Heart right ventricle (tissue), 16 donors: ENCODE data around the gene FAM20C. TPM values are rescaled to one million over a fixed set of nuclear protein-coding genes. Genes with fewer than 3 reads are reported as not detected.

Experiments
- ATAC-seq, 8 donors: fragments of 200-7000 bp; cut with Tn5 transposase; one replicate each; pipeline ENCODE4 v1.9.1; 2020; ENCODE audit warnings: mild to moderate bottlenecking in 8 of 8, moderate library complexity in 8 of 8, moderate number of reproducible peaks in 1 of 8
- DNase-seq, 2 donors: peaks; one replicate each; pipeline ENCODE4 v3.0.0-alpha.2; 2020
- H3K27ac ChIP-seq, 10 donors: fragments of 200-600 bp; sonication (generic) in 2 of 10; one replicate each; pipeline versions ENCODE4 v1.5.0 to v1.8.0; 2020 to 2022; ENCODE audit warnings: mild to moderate bottlenecking in 3 of 10
- H3K27me3 ChIP-seq, 7 donors: fragments of 200-600 bp; one replicate each; pipeline ENCODE4 v1.8.0; 2021 to 2022; ENCODE audit warnings: mild to moderate bottlenecking in 2 of 7
- H3K36me3 ChIP-seq, 9 donors: fragments of 200-600 bp; sonication (generic) in 1 of 9; one replicate each; pipeline versions ENCODE4 v1.5.0 to v1.8.0; 2020 to 2022; ENCODE audit warnings: mild to moderate bottlenecking in 2 of 9
- H3K4me1 ChIP-seq, 9 donors: fragments of 200-600 bp; sonication (generic) in 1 of 9; one replicate each; pipeline versions ENCODE4 v1.5.0 to v1.8.0; 2020 to 2022; ENCODE audit warnings: mild to moderate bottlenecking in 4 of 9
- H3K4me3 ChIP-seq, 10 donors: fragments of 200-600 bp; sonication (generic) in 2 of 10; one replicate each; pipeline versions ENCODE4 v1.5.0 to v1.8.0; 2020 to 2022; ENCODE audit warnings: mild to moderate bottlenecking in 7 of 10, moderate library complexity in 2 of 10
- H3K9me3 ChIP-seq, 11 donors: fragments of 200-600 bp in 10 of 11; sonication (generic) in 2 of 11; one replicate each; pipeline versions ENCODE4 v1.5.0 to v1.8.0; 2013 to 2022; ENCODE audit warnings: mild to moderate bottlenecking in 2 of 11, control low read depth in 1 of 11, moderate library complexity in 1 of 11
- CTCF ChIP-seq, 9 donors: fragments of 200-600 bp; sonication (generic) in 2 of 9; IDR thresholded peaks; one replicate each; pipeline versions ENCODE4 v1.5.0 to v1.8.0; 2021 to 2022; ENCODE audit warnings: antibody characterized with exemption in 9 of 9, mild to moderate bottlenecking in 5 of 9, moderate library complexity in 1 of 9
- WGBS, 2 donors: extraction: QIAGEN DNeasy Blood & Tissue Kit; methylation state at CpG; one replicate each; pipeline ENCODE4 v1.1.7; 2013; ENCODE audit warnings: inconsistent platforms in 1 of 2; 5-methylcytosine and 5-hydroxymethylcytosine counted together
- intact Hi-C, 10 donors: fragments of 100-400 bp; cut with DNase I; formaldehyde crosslinking; loops; one replicate each; pipeline versions ENCODE4 v1.11.1 to v1.14.2; 2022
- polyA plus RNA-seq, 2 donors: library from polyadenylated mRNA; stranded (reverse); fragments of 200-250 nt; gene quantifications; one replicate each; pipeline ENCODE4 v1.2.3, GENCODE V29; 2013
- total RNA-seq, 10 donors: library from RNA; stranded (reverse); fragmentation: NEBNext Ultra II Directional in 3 of 10; extraction: Animal tissue kit (Norgen Biotek cat#: 25700) in 3 of 10; gene quantifications; one replicate each; pipeline versions ENCODE4 v1.2.1 to v1.2.4, GENCODE V29; 2021 to 2023
- donor health status: Arrhythmogenic right ventricular cardiomyopathy.
- donor health status: ischemic (EF 13 %, LVEDD 7.1; RV severe dilation, severe dysfunction).
- donor health status: healthy with polysubstance abuse.
- donor health status: DM: no; HTN: yes; CAD: no.
- donor health status: DM: no; HTN: no; CAD: no.
- donor health status: ischemic (EF 25% LVEDD 6.9; RV normal size, moderate dysfunction).
- donor health status: ischemic (EF 25% LVEDD 5.7; RV mildly dilated, moderate dysfunction).
- donor health status: healthy.
- donor health status: DM: yes; HTN: yes; CAD: no.
- donor health status: Ischemic cardiomyopathy.
- donor health status: ischemic (EF 35%, LVEDD 5.7; RV mildly dilated, moderate dysfunction).
- donor health status: nonischemic (EF 11% LVEDD 7.7; RV severe dilation, severe dysfunction).
- donor health status: DM: yes; HTN: yes; CAD: no.
- donor health status: PGD.
- donor health status: ischemic (EF 29% LVEDD 5.4; RV normal size, mild dysfunction).
- donor health status: nonischemic (EF 23%, LVEDD 6.1; RV moderate dilation, normal function).

The FAM20C gene
- total and polyA plus RNA-seq, 12 donors: 12.4 to 59.8 (median 19.2) TPM

- peak in 2 of 8 donors; percentile 8 to 28 for ATAC-seq
- Histone ChIP-seq H3K36me3 (peaks cover 0 to 43% (median 0%) of the 10 kb centered on the region in 9 donors), H3K27me3 (no peaks in the 10 kb centered on the region), H3K4me1 (peaks cover 0 to 12% (median 3%) of the 10 kb centered on the region in 9 donors), H3K27ac (no peak overlapping the region), H3K9me3 (no peaks in the 10 kb centered on the region), H3K4me3 (no peak overlapping the region)
- DNase-seq: peak in 1 of 2 donors; percentile 10
- 78 to 80% methylated on average over 13 to 15 of the region's 15 CpGs for WGBS, 2 donors
- TF ChIP-seq CTCF (IDR thresholded peaks at IDR 0.05): no peak
- intact Hi-C loops: no loop called here
Measured at GRCh38 chr7:221978-222715, 29.8 kb downstream of the FAM20C start.

- DNase-seq: no peak
- no peak overlapping the region for H3K27ac ChIP-seq
Measured at GRCh38 chr7:222716-223041, 30.3 kb downstream of the FAM20C start.

GRCh38 chr7:223118-223800 lies 30.9 kb downstream of the FAM20C start:
- WGBS, 2 donors: 86 to 88% methylated on average over 34 of the region's 34 CpGs
- ATAC-seq (peak in 4 of 8 donors; percentile 2 to 25 (median 24)), DNase-seq (peak in 1 of 2 donors; percentile 7)
- H3K36me3 ChIP-seq: peaks cover 0 to 38% (median 0%) of the 10 kb centered on the region in 9 donors
- no peak overlapping the region for H3K27ac ChIP-seq
- no peak for TF ChIP-seq CTCF (IDR thresholded peaks at IDR 0.05)
- no peak overlapping the region for H3K4me3 ChIP-seq
- no peaks in the 10 kb centered on the region for H3K9me3 ChIP-seq
- peaks cover 0 to 10% (median 3%) of the 10 kb centered on the region in 9 donors for H3K4me1 ChIP-seq
- intact Hi-C loops: no loop called here
- no peaks in the 10 kb centered on the region for H3K27me3 ChIP-seq

More at GRCh38 chr7:222716-223041, 30.3 kb downstream of the FAM20C start:
- Histone ChIP-seq H3K27me3 (no peaks in the 10 kb centered on the region), H3K4me1 (peaks cover 0 to 10% (median 3%) of the 10 kb centered on the region in 9 donors), H3K4me3 (no peak overlapping the region), H3K9me3 (no peaks in the 10 kb centered on the region), H3K36me3 (peaks cover 0 to 41% (median 0%) of the 10 kb centered on the region in 9 donors)
- no peak for TF ChIP-seq CTCF (IDR thresholded peaks at IDR 0.05)
- peak in 5 of 8 donors; percentile 7 to 32 (median 14) for ATAC-seq
- WGBS, 2 donors: 86 to 88% methylated on average over 10 of the region's 10 CpGs
- intact Hi-C loops: no loop called here

- no peak overlapping the region for H3K4me3 ChIP-seq
- peaks cover 0 to 15% (median 5%) of the 10 kb centered on the region in 9 donors for H3K4me1 ChIP-seq
- H3K27me3 ChIP-seq: no peaks in the 10 kb centered on the region
- H3K36me3 ChIP-seq: peaks cover 0 to 36% (median 0%) of the 10 kb centered on the region in 9 donors
- no peak for DNase-seq
- intact Hi-C loops: no loop called here
- 86 to 90% methylated on average over 29 of the region's 29 CpGs for WGBS, 2 donors
- no peak overlapping the region for H3K27ac ChIP-seq
- H3K9me3 ChIP-seq: no peaks in the 10 kb centered on the region
- no peak for ATAC-seq
- no peak for TF ChIP-seq CTCF (IDR thresholded peaks at IDR 0.05)
Measured at GRCh38 chr7:223861-224260, 31.5 kb downstream of the FAM20C start.
